ENCODE results near the gene CYSLTR1.

Gene CYSLTR1

GRCh38 chrX:78330540-78330939 is 3.1 kb upstream of the CYSLTR1 start:
- no peak for TF ChIP-seq ZFX (IDR thresholded peaks at IDR 0.05; ENCODE audit: borderline replicate concordance)
- no peak for TF ChIP-seq CTCF (IDR thresholded peaks at IDR 0.05)
- no peak overlapping the region for H3K27ac ChIP-seq

- no peak overlapping the region for H3K27ac ChIP-seq
Observed at GRCh38 chrX:78330068-78330467, 2.7 kb upstream of the CYSLTR1 start.

GRCh38 chrX:78329486-78329885 is 2.1 kb upstream of the CYSLTR1 start:
- H3K27ac ChIP-seq, result no peak overlapping the region
- TF ChIP-seq CTCF (IDR thresholded peaks at IDR 0.05), result no peak
- no peak for TF ChIP-seq ZFX (IDR thresholded peaks at IDR 0.05; ENCODE audit: borderline replicate concordance)

More at GRCh38 chrX:78330068-78330467, 2.7 kb upstream of the CYSLTR1 start:
- TF ChIP-seq ZFX (IDR thresholded peaks at IDR 0.05; ENCODE audit: borderline replicate concordance) (no peak), CTCF (IDR thresholded peaks at IDR 0.05) (no peak)

GRCh38 chrX:78326401-78326800 is 1.0 kb downstream of the CYSLTR1 start:
- no peak overlapping the region for H3K27ac ChIP-seq
- TF ChIP-seq ZFX (IDR thresholded peaks at IDR 0.05; ENCODE audit: borderline replicate concordance), result no peak
- TF ChIP-seq CTCF (IDR thresholded peaks at IDR 0.05), result no peak

GRCh38 chrX:78322863-78323262 is 4.5 kb downstream of the CYSLTR1 start:
- H3K27ac ChIP-seq, result no peak overlapping the region
- no peak for TF ChIP-seq CTCF (IDR thresholded peaks at IDR 0.05)
- no peak for TF ChIP-seq ZFX (IDR thresholded peaks at IDR 0.05; ENCODE audit: borderline replicate concordance)

GRCh38 chrX:78321809-78322208 is 5.6 kb downstream of the CYSLTR1 start:
- TF ChIP-seq ZFX (IDR thresholded peaks at IDR 0.05; ENCODE audit: borderline replicate concordance) (no peak), CTCF (IDR thresholded peaks at IDR 0.05) (no peak)
- no peak overlapping the region for H3K27ac ChIP-seq

GRCh38 chrX:78316265-78316664 is 11.1 kb downstream of the CYSLTR1 start:
- TF ChIP-seq ZFX (IDR thresholded peaks at IDR 0.05; ENCODE audit: borderline replicate concordance) (no peak), CTCF (IDR thresholded peaks at IDR 0.05) (no peak)
- H3K27ac ChIP-seq, result no peak overlapping the region
